ENCODE measurements around the gene CAV3. TPM values are rescaled to one million over a fixed set of nuclear protein-coding genes. Genes with fewer than 3 reads are reported as not detected.

Gene CAV3
- total RNA-seq, 4 donors from 2014 or later, result not detected

DNA sequence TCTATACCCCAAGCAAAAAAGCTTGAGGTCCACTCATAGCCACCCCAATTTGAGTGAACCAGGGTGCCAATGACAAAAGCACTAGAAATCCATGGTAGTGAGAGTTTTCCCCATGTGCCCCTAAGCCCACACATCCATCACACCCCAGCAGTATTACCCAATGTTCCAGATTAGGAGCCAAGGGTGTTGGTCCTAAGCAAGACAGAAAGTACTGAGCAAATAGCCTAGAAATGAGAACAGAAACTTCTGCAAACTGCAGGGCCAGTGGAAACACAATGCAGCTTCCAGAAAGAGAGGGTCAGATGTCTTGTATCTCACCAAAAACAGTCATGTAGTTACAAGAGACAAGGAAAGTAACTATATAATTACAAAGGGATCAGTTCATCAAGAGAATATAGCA, 46.7 kb downstream of the CAV3 start:
- ATAC-seq, result no peak
- Histone ChIP-seq H3K4me3 (no peak overlapping the region), H3K27me3 (peaks cover 14% of the 10 kb centered on the region), H3K36me3 (no peaks in the 10 kb centered on the region), H3K4me1 (no peaks in the 10 kb centered on the region), H3K9me3 (no peaks in the 10 kb centered on the region), H3K27ac (no peak overlapping the region)
- TF ChIP-seq, protein P1, sequence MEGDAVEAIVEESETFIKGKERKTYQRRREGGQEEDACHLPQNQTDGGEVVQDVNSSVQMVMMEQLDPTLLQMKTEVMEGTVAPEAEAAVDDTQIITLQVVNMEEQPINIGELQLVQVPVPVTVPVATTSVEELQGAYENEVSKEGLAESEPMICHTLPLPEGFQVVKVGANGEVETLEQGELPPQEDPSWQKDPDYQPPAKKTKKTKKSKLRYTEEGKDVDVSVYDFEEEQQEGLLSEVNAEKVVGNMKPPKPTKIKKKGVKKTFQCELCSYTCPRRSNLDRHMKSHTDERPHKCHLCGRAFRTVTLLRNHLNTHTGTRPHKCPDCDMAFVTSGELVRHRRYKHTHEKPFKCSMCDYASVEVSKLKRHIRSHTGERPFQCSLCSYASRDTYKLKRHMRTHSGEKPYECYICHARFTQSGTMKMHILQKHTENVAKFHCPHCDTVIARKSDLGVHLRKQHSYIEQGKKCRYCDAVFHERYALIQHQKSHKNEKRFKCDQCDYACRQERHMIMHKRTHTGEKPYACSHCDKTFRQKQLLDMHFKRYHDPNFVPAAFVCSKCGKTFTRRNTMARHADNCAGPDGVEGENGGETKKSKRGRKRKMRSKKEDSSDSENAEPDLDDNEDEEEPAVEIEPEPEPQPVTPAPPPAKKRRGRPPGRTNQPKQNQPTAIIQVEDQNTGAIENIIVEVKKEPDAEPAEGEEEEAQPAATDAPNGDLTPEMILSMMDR (IDR thresholded peaks at IDR 0.05), result no peak
- TF ChIP-seq POLR2A (IDR thresholded peaks at IDR 0.05) (no peak), POLR2AphosphoS5 (IDR thresholded peaks at IDR 0.05) (no peak), EP300 (IDR thresholded peaks at IDR 0.05) (no peak)

GRCh38 chr3:8784676-8785435, 51.3 kb downstream of the CAV3 start:
- ATAC-seq, result no peak
- no peaks in the 10 kb centered on the region for H3K27me3 ChIP-seq
- WGBS, 2 donors (ENCODE audit: low coverage in 1 of 2), result 81% methylated on average over 3 of the region's 3 CpGs; no CpG with 5 or more reads in 1 of the 2 donors
- H3K4me1 ChIP-seq, result no peaks in the 10 kb centered on the region
- H3K9me3 ChIP-seq, result peaks cover 0 to 14% (median 0%) of the 10 kb centered on the region in 3 donors
- no peak overlapping the region for H3K4me3 ChIP-seq
- no peak overlapping the region for H3K27ac ChIP-seq
- no peak for TF ChIP-seq POLR2A (IDR thresholded peaks at IDR 0.05)
- TF ChIP-seq, protein P1 (IDR thresholded peaks at IDR 0.05), result no peak
- TF ChIP-seq POLR2AphosphoS5 (IDR thresholded peaks at IDR 0.05), result no peak
- TF ChIP-seq EP300 (IDR thresholded peaks at IDR 0.05), result no peak
- no peaks in the 10 kb centered on the region for H3K36me3 ChIP-seq

- no peaks in the 10 kb centered on the region for H3K4me1 ChIP-seq
- H3K27ac ChIP-seq, result no peak overlapping the region
- ATAC-seq, result no peak
- peaks cover 0 to 30% (median 0%) of the 10 kb centered on the region in 3 donors for H3K9me3 ChIP-seq
- no peak for TF ChIP-seq POLR2A (IDR thresholded peaks at IDR 0.05)
- TF ChIP-seq EP300 (IDR thresholded peaks at IDR 0.05), result no peak
- no peak for TF ChIP-seq POLR2AphosphoS5 (IDR thresholded peaks at IDR 0.05)
- TF ChIP-seq, protein P1 (IDR thresholded peaks at IDR 0.05), result no peak
- H3K27me3 ChIP-seq, result no peaks in the 10 kb centered on the region
- 93% methylated on average over 2 of the region's 2 CpGs; no CpG with 5 or more reads in 1 of the 2 donors for WGBS, 2 donors (ENCODE audit: low coverage in 1 of 2)
- no peaks in the 10 kb centered on the region for H3K36me3 ChIP-seq
- H3K4me3 ChIP-seq, result no peak overlapping the region
These were observed 56.9 kb downstream of the CAV3 start for GRCh38 chr3:8790529-8790928.

DNA sequence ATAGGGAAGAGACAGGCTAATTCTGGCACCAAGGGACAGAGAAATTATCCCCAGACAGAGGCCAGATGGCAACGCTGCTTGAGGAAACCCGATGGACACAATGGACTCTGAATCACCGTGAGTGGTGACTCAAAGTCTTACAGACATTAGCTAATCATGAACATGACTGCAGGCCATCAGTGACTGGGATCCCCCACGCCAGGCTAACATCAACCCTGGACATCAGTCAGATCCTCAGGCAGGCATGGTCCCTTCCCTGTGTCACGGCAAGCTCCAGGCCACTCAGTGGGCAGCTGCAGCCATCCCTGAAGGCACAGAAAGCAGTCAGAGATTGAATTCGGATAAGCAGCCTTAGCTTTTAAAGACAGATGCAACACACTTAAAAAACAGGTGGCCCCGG, 59.6 kb downstream of the CAV3 start:
- Histone ChIP-seq H3K4me1 (no peaks in the 10 kb centered on the region), H3K36me3 (no peaks in the 10 kb centered on the region), H3K27me3 (no peaks in the 10 kb centered on the region), H3K27ac (no peak overlapping the region), H3K9me3 (peaks cover 0 to 30% (median 0%) of the 10 kb centered on the region in 3 donors), H3K4me3 (no peak overlapping the region)
- TF ChIP-seq EP300 (IDR thresholded peaks at IDR 0.05) (no peak), POLR2AphosphoS5 (IDR thresholded peaks at IDR 0.05) (no peak), POLR2A (IDR thresholded peaks at IDR 0.05) (no peak)
- TF ChIP-seq, protein P1 (IDR thresholded peaks at IDR 0.05), result no peak
- 33 to 100% methylated on average over 1 to 3 of the region's 7 CpGs for WGBS, 2 donors (ENCODE audit: low coverage in 1 of 2)
- ATAC-seq, result no peak

DNA sequence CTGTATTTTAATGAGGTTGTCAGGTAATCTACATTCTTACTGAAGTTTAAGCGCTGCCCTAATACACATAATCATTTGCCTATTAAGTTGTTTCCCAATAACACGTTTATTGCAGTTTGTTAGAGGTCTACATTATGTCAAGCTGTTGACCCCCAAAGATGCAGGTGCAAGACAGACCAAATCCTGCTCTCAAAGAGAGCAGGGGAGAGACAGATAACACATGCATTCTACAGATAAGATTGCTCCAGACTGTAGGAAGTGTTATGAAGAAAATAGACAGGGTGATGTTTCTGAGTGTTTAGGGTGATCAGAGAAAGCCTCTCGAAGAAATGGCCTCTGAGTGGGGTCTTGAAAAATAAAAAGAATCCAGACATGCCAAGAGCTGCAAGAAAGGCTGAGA, 60.6 kb downstream of the CAV3 start:
- Histone ChIP-seq H3K4me1 (no peaks in the 10 kb centered on the region), H3K27me3 (no peaks in the 10 kb centered on the region), H3K9me3 (peaks cover 0 to 21% (median 0%) of the 10 kb centered on the region in 3 donors), H3K27ac (no peak overlapping the region), H3K4me3 (no peak overlapping the region), H3K36me3 (no peaks in the 10 kb centered on the region)
- no peak for ATAC-seq
- TF ChIP-seq, protein P1 (IDR thresholded peaks at IDR 0.05), result no peak
- WGBS, 2 donors (ENCODE audit: low coverage in 1 of 2), result 78% methylated on average over 3 of the region's 3 CpGs; no CpG with 5 or more reads in 1 of the 2 donors
